ENCODE results near the gene GCN1.

Gene GCN1

DNA sequence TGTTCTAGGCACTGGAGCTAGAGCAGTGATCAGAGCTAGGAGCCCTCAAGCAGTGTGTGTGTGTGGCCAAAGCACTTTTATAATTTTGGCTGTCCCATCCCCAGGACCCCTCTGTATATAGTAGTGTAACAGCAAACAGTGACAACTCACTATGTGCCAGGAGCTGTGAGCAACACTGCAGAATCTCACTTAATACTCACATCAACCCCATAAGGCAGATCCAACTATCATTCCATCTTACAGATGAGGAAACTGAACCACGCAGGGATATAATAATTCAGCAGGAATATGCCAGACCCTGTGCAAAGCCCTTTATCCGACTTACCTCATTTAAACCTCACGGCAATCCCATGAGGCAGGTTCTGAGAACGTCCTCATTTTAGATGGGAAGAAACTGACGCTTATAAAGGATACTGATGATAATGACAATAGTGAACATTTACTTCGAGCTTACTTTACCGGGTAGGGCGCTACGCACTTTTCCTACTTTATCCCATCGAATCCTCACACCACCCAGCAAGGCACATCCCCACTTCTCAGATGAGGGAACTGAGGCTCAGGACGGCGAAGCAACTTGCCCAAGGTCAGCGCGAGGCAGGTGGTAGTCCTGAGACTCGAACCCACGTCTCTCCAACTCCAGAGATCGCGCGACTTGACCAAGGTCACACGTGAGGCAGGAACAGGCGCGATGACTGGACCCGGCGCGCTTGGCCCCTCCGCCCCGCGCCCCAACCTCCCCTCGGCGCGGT, 78.6 kb downstream of the GCN1 start:
- peak; percentile 12 for DNase-seq

DNA sequence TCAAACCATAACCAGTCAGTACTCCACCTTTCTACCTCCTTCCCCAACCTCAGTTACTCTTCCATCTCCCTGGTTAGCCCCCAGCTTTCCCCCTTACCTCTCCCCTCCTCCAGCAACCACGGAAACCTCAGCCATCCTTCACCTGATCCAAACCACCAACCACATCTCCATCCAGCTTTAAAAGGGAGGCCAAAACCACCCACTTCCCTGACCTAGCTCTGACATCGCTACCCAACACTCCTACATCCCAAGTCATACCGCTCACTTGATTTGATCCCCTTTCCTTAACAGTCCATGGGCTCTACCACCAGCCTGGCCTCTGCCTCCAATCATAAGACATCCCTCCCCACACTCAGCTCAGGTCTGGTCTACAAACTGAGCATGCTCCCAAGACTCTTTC, 79.4 kb downstream of the GCN1 start:
- DNase-seq, result no peak

DNA sequence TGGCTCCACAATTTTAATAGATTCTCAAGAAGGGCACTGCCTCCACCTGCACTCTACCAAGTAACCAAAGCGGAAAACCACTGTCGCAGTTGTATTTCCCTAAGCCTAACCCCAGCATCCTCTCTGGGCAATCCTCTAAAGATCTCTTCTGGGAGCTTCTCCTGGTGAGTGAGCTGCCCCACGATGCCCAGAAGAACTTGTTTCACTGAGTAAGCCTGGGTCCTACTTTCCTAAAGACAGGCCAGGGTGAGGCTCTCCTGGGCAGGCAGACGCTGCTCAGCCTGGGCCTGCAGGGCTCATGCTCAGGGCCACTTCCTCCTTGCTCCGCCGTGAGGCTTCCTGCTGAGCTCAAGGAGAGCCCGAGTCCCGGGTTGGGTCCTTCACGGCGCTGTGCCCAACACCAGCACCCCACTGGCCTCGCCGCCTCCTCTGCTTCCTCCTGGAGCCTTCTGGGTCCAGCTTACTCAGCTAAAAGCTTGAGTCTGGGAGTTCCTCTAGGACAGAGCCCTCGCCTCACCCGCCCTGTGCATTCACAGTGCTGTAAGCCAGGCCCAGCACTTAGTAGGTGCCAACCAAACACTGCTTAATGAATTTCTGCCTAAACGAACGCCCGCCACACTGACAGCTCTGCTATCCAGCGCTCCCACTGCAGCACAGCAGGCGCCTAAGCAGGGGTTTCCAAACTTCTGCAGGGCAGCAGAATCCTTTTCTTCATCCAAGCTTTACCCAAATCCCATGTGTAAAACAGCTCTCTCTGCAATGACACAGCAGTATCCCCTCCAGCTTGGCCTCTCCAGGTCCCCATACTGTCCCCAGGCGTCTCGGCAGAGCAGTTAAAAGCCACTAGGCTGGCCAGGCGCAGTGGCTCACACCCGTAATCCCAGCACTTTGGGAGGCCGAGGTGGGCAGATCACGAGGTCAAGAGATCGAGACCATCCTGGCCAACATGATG, 83.7 kb downstream of the GCN1 start:
- DNase-seq, result no peak

DNA sequence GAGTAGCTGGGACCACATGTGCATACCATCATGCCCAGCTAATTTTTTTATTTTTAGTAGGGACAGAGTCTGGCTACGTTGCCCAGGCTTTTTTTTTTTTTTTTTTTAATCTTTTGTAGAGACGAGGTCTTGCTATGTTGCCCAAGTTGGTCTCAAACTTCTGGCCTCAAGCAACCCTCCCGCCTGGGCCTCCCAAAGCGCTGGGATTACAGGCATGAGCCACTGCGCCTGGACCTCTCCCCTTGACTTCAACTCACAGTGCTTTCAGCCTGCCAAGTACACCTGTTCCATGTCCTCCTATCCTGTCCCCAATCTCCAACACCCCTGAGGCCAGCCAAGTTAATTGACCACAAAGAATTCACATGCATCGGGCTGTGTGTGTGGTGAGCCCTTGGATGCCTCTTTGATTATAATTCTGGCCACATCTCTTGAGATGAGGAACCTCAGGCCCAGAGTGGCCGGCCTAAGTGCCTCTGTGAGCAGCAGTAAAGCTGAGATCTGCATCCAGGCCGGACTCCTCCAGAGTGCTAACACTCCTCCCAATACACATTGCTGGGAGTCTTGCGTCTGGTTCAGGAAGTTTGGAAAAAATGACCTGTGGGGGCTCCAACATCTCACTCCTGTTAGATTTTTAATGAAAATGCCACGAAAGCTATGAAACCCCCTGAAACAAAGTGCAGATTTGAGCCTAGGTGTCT, 84.8 kb downstream of the GCN1 start:
- DNase-seq, result no peak

DNA sequence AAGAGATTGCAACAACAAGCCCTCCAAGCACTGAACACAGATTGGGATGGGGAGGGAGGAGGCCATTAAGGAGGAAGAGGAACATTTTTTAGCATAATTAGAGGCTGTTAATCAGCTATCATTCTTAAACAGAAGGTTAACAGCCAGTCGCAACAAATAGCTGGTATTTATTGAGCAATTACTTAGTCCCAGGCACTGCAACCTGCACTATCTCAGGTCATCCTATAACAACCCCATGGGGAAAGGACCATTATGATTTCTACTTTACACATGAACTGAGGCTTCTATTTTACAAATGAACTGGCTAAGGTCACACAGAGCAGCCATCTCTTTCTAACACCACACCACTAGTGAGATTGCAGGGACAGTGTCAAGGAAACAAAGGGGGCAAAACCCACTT, 88.4 kb downstream of the GCN1 start:
- DNase-seq, result no peak

DNA sequence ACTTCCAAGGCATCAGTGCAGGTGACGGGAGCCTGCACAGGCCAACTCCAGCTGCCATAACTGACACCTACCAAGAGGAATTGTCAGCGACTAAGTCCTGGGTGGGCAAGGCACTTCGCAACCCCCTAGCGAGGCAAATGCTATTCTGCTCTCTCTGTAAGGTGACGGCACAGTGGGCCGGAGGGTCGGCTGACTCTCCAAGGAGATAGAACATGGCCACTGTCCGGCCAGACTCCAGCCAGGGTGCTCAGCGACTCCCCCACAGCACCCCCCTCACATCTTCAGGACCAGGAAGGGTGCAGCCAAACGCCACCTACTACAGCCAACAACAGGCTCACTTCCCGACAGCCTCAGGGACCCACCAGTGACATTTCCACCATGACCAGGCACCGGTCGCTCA, 91.1 kb downstream of the GCN1 start:
- DNase-seq, result no peak

DNA sequence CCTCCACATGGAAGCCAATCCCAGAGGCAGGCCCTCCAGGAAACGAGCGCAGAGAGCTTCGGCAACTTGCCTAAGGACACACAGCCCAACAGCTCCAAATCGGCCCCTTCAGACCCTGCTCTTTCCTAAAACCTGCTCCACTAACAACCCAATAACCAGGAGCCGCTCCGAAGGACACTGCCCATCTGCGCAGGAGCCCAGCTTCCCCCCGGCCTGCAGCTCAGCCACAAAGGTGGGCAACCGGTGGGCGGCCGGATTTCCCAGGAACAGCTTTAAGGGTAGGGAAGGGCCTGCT, 91.5 kb downstream of the GCN1 start:
- DNase-seq, result no peak

DNA sequence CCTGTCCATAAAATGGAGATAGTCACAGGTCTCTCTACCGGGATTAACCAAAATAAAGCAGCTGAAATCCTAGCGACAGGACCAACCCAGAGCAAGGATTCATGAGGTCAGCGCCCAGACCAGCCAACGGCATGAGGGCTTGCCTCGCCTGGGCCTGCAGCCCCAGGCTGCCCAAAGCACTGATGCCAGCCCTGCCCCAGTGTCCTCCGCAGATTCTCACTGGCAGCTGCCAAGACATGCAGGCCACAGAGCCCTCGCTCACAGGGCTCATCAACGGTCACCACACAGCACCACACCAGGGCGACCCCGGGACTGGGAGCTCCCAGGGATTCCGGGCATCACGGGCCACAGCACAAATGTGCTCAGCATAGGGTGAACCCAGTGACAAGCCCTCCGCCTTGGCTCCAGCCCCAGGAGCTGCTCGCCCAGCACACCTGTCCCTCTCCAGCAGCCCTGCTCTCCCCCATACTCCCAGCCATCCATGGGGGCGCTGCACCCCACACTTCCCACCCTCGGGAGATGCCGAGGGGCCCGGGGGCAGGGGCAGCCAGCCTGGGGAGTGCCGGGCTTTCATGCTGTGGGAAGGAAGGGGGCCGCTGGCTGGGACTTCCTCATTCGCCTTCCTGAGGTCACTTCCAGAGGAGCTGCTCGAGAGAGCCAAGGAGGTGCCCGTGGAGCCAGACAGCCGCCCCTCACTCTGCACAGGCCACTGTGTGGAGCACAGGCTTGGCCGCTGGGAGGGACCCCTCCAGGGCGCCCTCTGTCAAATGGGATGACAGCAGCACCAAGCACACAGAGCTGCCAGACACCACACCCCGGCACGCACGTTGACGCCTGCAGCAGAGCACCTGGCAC, 92.1 kb downstream of the GCN1 start:
- no peak for DNase-seq

DNA sequence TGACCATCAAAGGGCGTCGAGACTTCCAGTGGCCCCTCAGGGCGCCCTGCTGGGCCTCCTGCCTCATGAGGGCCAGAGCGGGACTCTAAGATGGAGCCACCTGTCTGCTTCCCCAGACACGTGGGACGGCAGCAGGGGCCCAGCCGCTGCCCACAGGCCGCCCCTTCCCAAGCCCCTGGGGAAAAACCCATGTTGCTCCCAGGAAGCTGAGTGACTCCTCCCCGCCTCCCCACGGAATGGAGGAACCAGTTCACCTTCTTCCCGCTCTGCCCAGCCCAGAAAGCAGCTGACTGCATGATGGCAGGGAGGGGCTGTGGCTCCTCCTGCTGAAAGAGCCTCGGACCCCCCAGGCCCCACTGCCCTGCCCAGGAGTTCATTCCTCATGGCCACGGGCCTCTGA, 92.9 kb downstream of the GCN1 start:
- DNase-seq, result no peak

DNA sequence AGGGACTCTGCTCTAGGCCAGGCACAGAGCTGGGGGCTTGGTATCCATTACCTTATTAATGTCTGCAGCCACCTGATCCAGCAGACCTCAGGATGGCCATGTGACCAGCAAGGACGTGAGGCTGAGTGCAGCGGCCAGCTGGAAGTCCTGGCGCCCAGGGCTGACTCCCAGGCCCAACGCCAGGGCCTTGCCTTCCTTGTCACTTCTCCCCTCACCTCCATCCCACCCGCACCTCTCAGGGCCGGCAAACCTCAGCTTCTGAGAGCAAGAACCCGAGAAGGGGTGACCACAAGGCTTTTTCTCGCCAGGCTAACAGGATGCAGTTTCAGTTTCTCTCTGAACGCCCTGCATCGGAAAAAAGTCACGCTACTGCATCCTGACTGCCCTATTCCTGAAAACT, 93.3 kb downstream of the GCN1 start:
- no peak for DNase-seq

DNA sequence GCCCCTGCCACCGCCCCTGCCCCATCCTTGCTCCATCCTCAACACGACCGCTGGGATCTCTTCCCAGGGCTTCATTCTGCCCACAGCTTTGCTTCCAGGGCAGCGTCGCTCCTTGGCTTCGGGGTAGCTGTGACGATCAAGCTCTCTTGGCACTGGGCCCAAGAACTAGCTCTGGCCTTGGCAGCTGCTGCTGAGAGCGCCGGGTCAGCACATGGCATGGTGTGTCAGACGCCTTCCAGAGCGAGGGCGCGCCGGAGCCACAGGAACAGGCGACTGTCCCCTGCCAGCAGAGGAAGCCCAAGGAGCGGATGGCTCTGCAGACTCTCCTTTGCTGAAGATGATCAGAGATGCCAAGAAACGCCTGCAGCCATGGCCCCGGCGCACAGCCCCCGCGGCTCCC, 93.9 kb downstream of the GCN1 start:
- DNase-seq, result no peak

DNA sequence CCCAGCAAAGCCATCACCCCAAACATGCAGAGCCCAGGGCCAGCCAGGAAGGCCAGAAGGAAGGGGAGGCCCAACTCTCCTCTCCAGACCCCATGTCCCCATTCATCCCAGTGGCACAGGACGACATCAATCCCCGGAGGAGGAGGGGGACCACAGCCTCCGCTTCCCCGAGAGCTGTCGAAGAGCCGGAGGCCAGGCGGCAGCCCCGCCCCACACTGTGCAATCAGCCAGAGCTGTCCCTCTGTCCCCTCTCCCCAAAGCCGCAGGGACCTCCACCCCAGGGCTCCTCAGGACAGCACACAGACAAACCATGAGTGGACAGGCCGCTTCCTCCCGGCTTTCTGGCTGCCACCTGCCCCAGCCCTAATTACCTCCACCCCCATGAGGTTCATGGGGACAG, 94.8 kb downstream of the GCN1 start:
- no peak for DNase-seq

DNA sequence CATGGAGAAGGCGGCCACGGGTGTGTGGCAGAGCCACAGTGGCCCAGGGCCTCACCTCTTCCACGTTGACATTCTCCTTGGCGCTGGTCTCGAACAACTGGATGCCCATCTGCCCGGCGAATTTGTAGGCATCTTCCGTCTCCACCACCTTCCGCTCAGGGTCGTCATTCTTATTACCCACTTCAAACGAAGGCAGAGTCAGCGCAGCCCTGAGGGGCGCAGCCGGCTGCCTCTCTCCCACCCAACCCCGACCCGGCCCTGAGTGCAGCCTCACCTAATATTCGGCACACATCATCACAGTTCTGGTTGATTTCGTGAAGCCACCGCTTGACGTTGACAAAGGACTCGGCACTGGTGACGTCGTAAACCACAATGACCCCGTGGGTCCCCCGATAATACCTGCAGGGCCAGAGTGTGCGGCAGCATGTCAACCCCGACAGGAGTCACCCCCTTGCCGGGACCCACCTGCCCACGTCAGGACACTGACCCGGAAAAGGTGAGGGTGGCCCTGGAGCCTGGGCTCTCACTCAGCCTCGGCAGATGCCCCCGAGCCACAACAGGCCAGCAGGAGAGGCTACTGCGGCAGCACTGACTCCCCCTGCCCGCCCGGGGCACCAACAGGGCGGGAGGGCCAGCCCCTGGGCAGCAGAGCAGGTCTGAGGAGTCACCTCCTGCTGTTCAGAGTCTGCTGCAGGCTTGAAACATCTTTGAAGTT, 95.6 kb downstream of the GCN1 start:
- DNase-seq, result no peak

DNA sequence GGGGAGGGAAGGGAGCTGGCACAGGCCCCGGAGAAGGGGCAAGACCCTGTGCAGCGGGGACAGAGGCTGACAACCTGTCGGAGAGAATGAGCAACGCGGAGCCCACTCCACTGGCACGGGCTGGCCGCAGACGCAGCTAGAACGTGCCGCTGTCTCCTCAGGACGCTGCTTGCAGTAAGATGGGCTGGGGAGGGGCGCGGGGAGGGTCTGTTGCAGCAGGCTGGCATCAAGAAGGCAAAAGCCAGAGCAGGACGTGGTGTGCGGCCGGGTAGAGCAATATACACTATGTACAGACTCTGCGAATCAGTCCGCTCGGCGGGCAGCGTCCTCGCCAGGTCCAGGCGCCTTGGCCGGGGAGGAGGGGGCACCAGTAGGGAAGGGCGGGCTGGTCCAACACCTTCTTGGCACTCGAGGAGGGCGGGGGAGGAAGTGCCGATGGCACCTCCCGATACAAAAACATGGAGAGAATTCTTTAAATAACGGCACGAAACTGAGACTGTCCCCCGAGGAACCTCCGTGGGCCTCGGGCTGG, 97.8 kb downstream of the GCN1 start:
- DNase-seq, result no peak

DNA sequence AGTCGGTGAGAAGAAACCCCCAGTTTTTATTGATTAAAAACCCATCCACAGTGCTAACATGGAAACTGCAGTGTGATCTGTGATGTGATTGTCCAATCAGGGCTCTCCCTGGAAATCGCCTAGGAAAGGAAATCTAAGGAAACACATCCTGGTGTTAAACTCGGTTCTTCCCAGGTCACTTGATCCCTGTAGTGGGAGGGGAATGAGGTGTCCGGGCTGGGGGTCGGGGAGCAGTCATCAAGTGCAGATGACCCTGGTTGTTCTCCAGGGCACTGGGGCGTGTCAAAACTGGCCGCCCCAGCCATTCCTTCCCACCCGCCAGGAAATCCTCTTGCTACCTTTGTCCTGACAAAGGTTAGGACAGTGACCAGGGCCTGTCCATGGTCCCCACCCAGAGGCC, 98.8 kb downstream of the GCN1 start:
- no peak for DNase-seq

DNA sequence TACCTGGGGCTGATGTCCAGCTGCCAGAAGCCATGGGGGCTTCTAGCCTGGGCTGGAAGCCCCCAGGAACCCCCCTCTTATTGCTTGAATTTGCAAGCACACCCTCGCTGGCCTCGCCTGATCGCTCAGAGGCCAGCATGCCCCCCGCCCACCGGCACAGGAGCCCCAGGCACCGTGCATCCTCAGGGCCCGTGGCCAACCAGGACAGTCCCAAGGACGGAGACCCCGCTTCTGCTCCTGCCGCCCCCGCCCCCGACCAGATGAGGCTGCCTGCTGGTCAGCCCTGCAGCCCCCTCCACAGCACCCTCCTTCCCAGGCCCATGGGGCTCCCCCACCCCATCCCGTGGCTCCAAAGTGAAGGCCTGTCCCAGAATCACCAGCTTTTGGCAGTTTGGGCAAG, 99.2 kb downstream of the GCN1 start:
- no peak for DNase-seq

DNA sequence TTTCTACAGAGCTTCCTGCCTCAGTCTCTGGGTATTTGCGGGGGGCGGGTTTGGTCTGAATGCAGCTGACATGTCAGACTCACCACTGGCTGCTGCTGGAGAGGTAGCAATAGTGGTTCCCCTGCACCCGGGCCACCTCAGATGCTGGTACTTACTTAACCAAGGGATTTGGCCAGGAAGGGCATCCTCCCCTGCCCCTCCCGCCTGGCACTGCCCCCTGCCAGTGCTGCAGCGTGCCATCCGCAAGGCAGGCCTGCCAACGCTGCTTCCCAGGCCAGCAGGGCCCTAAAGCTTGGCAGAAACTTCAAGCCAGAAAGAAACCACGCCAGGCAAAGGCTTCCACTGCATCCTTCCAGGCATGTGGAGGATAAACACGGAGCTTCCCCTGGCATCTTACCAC, 100.0 kb downstream of the GCN1 start:
- no peak for DNase-seq

DNA sequence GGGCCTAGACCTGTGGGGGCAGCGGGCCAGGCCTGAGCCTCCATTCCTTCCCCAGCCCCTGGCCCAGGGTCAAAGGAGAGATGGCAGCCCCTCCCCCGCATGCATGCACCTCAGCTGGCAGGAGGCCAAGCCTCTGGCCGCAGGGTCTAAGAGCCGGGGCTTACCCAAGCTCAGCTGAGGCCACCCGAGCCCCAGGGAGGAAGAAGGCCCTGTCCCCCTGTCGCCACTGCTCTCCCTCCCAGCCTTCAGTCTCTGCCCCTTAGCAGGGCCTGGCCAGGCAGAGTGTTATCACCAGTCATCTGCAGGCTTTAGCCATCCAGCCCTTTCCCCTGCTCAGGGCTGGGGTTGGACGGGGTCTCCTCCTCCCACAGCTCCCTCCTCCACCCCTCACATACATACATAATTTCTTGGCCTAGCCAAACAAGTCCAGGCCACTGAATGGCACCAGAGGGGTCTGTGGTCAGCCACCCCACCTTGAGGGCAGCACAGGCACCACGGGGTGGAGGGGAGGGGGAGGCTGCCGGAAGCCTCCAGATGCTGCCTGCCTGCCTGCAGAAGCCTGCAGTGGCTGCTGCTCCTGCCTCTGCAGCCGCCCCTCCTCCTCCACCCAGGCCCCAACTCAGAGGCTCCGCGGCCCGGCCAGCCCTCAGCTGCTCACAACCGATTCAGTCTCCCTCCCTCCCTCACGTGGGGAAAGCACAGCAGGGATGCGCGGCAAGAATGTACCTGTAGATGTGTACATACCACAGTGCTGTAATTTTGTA, 100.7 kb downstream of the GCN1 start:
- DNase-seq, result no peak

DNA sequence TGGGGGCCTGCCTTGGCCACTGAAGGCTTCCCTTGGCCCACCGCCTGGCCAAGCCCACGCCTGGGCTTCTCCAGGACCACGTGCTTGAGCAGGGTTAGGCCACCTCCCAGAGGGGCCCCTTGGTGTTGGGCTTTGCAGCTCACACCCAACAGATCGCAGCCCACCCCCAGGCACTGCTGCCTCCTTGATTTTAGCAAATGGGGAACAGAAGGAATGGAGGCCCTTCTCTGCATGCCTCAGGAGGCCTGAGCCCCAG, 101.3 kb downstream of the GCN1 start:
- no peak for DNase-seq

DNA sequence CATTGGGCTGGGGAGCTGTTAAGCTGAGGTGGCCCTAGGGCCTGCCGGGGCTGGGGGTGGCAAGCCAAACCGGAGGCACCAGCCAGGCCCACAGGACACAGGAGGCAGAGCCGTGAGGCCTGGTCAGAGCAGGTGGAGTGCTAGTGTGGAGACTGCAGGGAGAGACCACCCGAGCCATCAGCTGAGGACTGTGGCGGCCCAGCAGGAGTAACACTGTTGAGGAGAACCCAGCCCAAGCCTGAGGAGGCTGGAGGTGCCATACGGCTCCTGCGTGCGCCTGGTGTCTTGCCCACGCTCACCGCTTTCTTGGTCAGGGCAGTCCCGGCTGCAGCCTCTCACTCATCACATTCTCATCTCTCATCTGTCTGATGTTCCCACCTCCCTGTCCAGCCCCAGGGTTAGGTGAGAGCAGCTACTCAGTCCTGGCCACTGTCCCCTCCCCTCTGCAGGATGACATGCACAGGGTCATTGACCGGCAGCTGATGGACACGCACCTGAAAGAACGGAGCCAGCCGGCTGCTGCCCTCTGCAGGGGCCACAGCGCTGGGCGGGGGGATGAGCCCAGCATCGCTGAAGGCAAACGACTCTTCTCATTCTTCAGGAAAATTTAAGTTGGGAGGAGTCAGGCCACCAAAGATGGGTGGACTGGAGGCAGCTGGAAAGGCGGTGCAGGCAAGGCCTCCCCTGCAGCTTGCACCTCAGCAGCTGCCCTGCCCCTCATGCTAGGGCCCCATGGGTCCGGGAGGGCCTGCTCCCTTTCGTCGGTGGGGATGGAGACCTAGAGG, 101.8 kb downstream of the GCN1 start:
- no peak for DNase-seq

Data from GOT3 (cell line).